Suprapubic skin (tissue), 4 donors: ENCODE data around the gene GNPTAB. TPM values are rescaled to one million over a fixed set of nuclear protein-coding genes. Genes with fewer than 3 reads are reported as not detected.

Experiments used
- DNase-seq, 2 donors: peaks; one replicate each; pipeline ENCODE4 v3.0.0-alpha.2; 2019; ENCODE audit warnings: low spot score in 2 of 2
- H3K27ac ChIP-seq: fragments of 200-600 bp; sonication (generic); one replicate; pipeline ENCODE4 v1.5.1; 2019
- H3K27me3 ChIP-seq: fragments of 200-600 bp; sonication (generic); one replicate; pipeline ENCODE4 v1.5.1; 2019
- H3K36me3 ChIP-seq: fragments of 200-600 bp; sonication (generic); one replicate; pipeline ENCODE4 v1.5.1; 2019
- H3K4me1 ChIP-seq: fragments of 200-600 bp; sonication (generic); one replicate; pipeline ENCODE4 v1.5.1; 2019
- H3K4me3 ChIP-seq: fragments of 200-600 bp; sonication (generic); one replicate; pipeline ENCODE4 v1.5.1; 2019; ENCODE audit warnings: mild to moderate bottlenecking
- H3K9me3 ChIP-seq: fragments of 200-600 bp; sonication (generic); one replicate; pipeline ENCODE4 v1.5.1; 2019
- CTCF ChIP-seq, 2 donors: fragments of 200-600 bp in 1 of 2; fragments of 450-650 bp in 1 of 2; sonication (generic) in 1 of 2; IDR thresholded peaks; one replicate each; pipeline ENCODE4 v1.5.1; 2016 to 2019; ENCODE audit warnings: antibody characterized with exemption in 2 of 2, mild to moderate bottlenecking in 1 of 2, moderate library complexity in 1 of 2
- EP300 ChIP-seq: sonication (generic); formaldehyde crosslinking; IDR thresholded peaks from one replicate; pipeline ENCODE4 v1.6.1; 2017; ENCODE audit warnings: antibody characterized with exemption
- POLR2A ChIP-seq, 2 donors: fragments of 450-650 bp; IDR thresholded peaks; one replicate each; pipeline ENCODE4 v1.6.1; 2017; ENCODE audit warnings: antibody characterized with exemption in 2 of 2, mild to moderate bottlenecking in 2 of 2, moderate library complexity in 2 of 2
- POLR2AphosphoS5 ChIP-seq, 3 donors: sonication (generic); formaldehyde crosslinking; IDR thresholded peaks; one replicate each; pipeline ENCODE4 v1.6.1; 2017; ENCODE audit warnings: antibody characterized with exemption in 3 of 3
- WGBS: methylation state at CpG from one replicate; pipeline ENCODE4 v1.1.5; 2018; 5-methylcytosine and 5-hydroxymethylcytosine counted together
- total RNA-seq, 4 donors: library from RNA; depleted of rRNA; stranded (reverse); fragments of >200 nt; gene quantifications; one replicate each; pipeline ENCODE4 v1.1.0, GENCODE V29; 2016

GNPTAB gene
- total RNA-seq, 4 donors from 2014 or later, result 25.0 to 68.2 (median 45.8) TPM

- H3K36me3 ChIP-seq, result no peaks in the 10 kb centered on the region
- TF ChIP-seq CTCF (IDR thresholded peaks at IDR 0.05), result no peak
- TF ChIP-seq POLR2AphosphoS5 (IDR thresholded peaks at IDR 0.05), result no peak
- no peak for TF ChIP-seq EP300
- no peak for TF ChIP-seq POLR2A (IDR thresholded peaks at IDR 0.05)
- no peak for DNase-seq
- no peak overlapping the region for H3K27ac ChIP-seq
- no peak overlapping the region for H3K4me3 ChIP-seq
- H3K9me3 ChIP-seq, result no peaks in the 10 kb centered on the region
- no peaks in the 10 kb centered on the region for H3K27me3 ChIP-seq
- H3K4me1 ChIP-seq, result peaks cover 9% of the 10 kb centered on the region
These were observed 123.5 kb downstream of the GNPTAB start for GRCh38 chr12:101707131-101707782.

GRCh38 chr12:101706403-101706802 is 124.4 kb downstream of the GNPTAB start:
- Histone ChIP-seq H3K9me3 (no peaks in the 10 kb centered on the region), H3K36me3 (no peaks in the 10 kb centered on the region), H3K4me3 (no peak overlapping the region), H3K4me1 (peaks cover 13% of the 10 kb centered on the region), H3K27me3 (no peaks in the 10 kb centered on the region), H3K27ac (no peak overlapping the region)
- WGBS, result 100% methylated on average over 1 of the region's 1 CpG
- no peak for TF ChIP-seq POLR2AphosphoS5 (IDR thresholded peaks at IDR 0.05)
- TF ChIP-seq EP300, result no peak
- no peak for TF ChIP-seq CTCF (IDR thresholded peaks at IDR 0.05)
- no peak for TF ChIP-seq POLR2A (IDR thresholded peaks at IDR 0.05)
- no peak for DNase-seq

GRCh38 chr12:101703487-101703886 is 127.3 kb downstream of the GNPTAB start:
- H3K9me3 ChIP-seq, result no peaks in the 10 kb centered on the region
- 78% methylated on average over 3 of the region's 3 CpGs for WGBS
- no peak overlapping the region for H3K27ac ChIP-seq
- H3K36me3 ChIP-seq, result no peaks in the 10 kb centered on the region
- H3K4me1 ChIP-seq, result peaks cover 41% of the 10 kb centered on the region
- TF ChIP-seq EP300, result no peak
- TF ChIP-seq POLR2AphosphoS5 (IDR thresholded peaks at IDR 0.05), result no peak
- no peak for TF ChIP-seq POLR2A (IDR thresholded peaks at IDR 0.05)
- TF ChIP-seq CTCF (IDR thresholded peaks at IDR 0.05), result no peak
- H3K27me3 ChIP-seq, result no peaks in the 10 kb centered on the region
- no peak for DNase-seq
- H3K4me3 ChIP-seq, result no peak overlapping the region

GRCh38 chr12:101700299-101700820 is 130.4 kb downstream of the GNPTAB start:
- TF ChIP-seq EP300 (no peak), POLR2A (IDR thresholded peaks at IDR 0.05) (no peak), POLR2AphosphoS5 (IDR thresholded peaks at IDR 0.05) (no peak), CTCF (IDR thresholded peaks at IDR 0.05) (no peak)
- Histone ChIP-seq H3K9me3 (no peaks in the 10 kb centered on the region), H3K36me3 (no peaks in the 10 kb centered on the region), H3K27ac (no peak overlapping the region), H3K4me3 (peak overlapping the region; percentile 97), H3K4me1 (peaks cover 55% of the 10 kb centered on the region), H3K27me3 (no peaks in the 10 kb centered on the region)
- DNase-seq, result no peak
- WGBS, result 75% methylated on average over 2 of the region's 2 CpGs

GRCh38 chr12:101698800-101699347 is 131.9 kb downstream of the GNPTAB start:
- Histone ChIP-seq H3K27ac (peak overlapping the region; percentile 94), H3K4me1 (peaks cover 55% of the 10 kb centered on the region), H3K4me3 (peak overlapping the region; percentile 97), H3K27me3 (no peaks in the 10 kb centered on the region), H3K36me3 (no peaks in the 10 kb centered on the region), H3K9me3 (no peaks in the 10 kb centered on the region)
- DNase-seq, result no peak
- no peak for TF ChIP-seq CTCF (IDR thresholded peaks at IDR 0.05)
- TF ChIP-seq POLR2AphosphoS5 (IDR thresholded peaks at IDR 0.05), result no peak
- TF ChIP-seq POLR2A (IDR thresholded peaks at IDR 0.05), result no peak
- TF ChIP-seq EP300, result no peak
- WGBS, result 77% methylated on average over 12 of the region's 12 CpGs
